ENCODE data around the gene TLR5.

DNA sequence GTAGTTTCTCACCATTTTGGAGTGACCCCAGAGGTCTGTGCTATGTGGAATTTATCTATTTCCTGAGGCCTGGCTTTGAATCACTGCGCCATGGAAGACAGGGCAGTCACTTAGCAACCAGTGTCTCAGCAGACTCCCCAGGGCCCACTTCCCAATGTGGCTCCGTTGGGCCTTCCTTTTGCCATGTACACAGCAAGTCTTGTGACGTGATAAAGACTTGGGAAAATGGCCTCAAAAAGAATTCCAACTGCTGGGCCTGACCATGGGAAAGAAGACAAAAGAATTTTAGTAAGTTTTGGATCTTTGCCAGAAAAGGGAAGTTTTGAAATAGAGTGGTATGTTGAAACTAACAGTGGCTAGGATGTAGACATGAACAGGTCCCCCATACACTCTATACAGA, 36.2 kb downstream of the TLR5 start:
- TF ChIP-seq, protein P1, sequence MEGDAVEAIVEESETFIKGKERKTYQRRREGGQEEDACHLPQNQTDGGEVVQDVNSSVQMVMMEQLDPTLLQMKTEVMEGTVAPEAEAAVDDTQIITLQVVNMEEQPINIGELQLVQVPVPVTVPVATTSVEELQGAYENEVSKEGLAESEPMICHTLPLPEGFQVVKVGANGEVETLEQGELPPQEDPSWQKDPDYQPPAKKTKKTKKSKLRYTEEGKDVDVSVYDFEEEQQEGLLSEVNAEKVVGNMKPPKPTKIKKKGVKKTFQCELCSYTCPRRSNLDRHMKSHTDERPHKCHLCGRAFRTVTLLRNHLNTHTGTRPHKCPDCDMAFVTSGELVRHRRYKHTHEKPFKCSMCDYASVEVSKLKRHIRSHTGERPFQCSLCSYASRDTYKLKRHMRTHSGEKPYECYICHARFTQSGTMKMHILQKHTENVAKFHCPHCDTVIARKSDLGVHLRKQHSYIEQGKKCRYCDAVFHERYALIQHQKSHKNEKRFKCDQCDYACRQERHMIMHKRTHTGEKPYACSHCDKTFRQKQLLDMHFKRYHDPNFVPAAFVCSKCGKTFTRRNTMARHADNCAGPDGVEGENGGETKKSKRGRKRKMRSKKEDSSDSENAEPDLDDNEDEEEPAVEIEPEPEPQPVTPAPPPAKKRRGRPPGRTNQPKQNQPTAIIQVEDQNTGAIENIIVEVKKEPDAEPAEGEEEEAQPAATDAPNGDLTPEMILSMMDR (IDR thresholded peaks at IDR 0.05) = no peak
- TF ChIP-seq POLR2A (IDR thresholded peaks at IDR 0.05) = no peak
- no peak for TF ChIP-seq POLR2AphosphoS5 (IDR thresholded peaks at IDR 0.05)
- no peak for TF ChIP-seq EP300 (IDR thresholded peaks at IDR 0.05)
